WI38 (cell line): ENCODE results near the gene SP9.
A peak's percentile ranks its signal among the peaks of the same experiment; 100 is the strongest.

ENCODE experiments used
- H3K4me3 ChIP-seq: 2 replicates; pipeline ENCODE4 v1.5.1; 2011; ENCODE audit warnings: low read depth, mild to moderate bottlenecking, control low read depth, low read length
- CTCF ChIP-seq: IDR thresholded peaks from 2 replicates; pipeline ENCODE4 v1.5.1; 2012; ENCODE audit warnings: low read depth, mild to moderate bottlenecking, control low read depth, low read length

The SP9 gene

GRCh38 chr2:174334278-174334715, 457 bp upstream of the SP9 start:
- no peak overlapping the region for H3K4me3 ChIP-seq
- TF ChIP-seq CTCF: no peak

DNA sequence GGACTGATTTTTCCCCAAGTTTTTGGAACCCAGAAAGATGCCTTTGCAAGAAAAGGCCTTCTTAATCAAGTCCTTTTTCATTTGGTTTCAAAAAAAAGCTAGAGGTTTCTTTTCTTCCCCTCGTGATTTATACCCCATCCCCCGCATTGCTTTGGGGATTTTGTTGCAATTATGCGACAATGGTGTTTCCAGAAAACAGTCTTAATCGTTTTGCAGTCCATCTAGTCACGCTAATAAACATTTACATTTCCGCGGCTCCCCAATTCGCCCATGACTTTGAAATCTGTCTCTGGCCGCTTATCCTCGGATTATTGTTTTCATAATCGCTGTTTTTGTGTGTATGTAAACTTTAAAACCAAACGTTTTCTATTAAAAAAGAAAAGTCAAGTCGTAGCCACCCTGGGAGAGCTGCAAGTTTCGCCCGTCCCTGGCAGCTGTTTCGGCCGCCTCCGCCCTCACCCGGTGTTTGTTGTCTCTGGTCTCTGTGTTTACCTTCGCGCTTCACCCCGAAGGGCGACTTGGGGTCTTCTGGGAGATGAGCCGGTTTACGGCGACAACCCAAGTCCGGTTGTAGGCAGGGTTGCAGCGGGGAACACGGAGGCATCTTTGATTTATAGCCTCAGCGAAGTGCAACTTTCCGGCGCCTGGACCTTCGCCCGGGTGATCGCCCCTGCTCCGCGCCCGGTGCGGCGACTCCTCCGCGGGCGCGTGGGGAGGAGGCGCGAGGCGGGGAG, 667 bp downstream of the SP9 start:
- no peak for TF ChIP-seq CTCF
- H3K4me3 ChIP-seq: peak overlapping the region; percentile 23; the same call in 1 of the 2 replicates

- no peak for TF ChIP-seq CTCF
- peak overlapping the region; percentile 23; the same call in 1 of the 2 replicates for H3K4me3 ChIP-seq
Observed at GRCh38 chr2:174335988-174336500, 1.3 kb downstream of the SP9 start.

DNA sequence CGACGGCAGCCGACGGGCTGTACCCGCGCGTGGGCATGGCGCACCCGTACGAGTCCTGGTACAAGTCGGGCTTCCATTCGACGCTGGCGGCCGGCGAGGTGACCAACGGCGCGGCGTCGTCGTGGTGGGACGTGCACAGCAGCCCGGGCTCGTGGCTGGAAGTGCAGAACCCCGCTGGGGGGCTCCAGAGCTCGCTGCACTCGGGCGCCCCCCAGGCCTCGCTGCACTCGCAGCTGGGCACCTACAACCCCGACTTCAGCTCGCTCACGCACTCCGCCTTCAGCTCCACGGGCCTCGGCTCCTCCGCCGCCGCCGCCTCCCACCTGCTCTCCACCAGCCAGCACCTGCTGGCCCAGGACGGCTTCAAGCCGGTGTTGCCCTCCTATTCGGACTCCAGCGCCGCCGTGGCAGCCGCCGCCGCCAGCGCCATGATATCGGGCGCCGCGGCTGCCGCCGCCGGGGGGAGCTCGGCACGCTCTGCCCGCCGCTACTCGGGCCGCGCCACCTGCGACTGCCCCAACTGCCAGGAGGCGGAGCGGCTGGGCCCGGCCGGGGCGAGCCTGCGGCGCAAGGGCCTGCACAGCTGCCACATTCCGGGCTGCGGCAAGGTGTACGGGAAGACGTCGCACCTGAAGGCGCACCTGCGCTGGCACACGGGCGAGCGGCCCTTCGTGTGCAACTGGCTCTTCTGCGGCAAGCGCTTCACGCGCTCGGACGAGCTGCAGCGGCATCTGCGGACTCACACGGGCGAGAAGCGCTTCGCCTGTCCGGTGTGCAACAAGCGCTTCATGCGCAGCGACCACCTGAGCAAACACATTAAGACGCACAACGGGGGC, 2.0 kb downstream of the SP9 start:
- no peak for TF ChIP-seq CTCF
- H3K4me3 ChIP-seq: no peak overlapping the region

- no peak overlapping the region for H3K4me3 ChIP-seq
- no peak for TF ChIP-seq CTCF
Observed at GRCh38 chr2:174337337-174338146, 2.8 kb downstream of the SP9 start.

DNA sequence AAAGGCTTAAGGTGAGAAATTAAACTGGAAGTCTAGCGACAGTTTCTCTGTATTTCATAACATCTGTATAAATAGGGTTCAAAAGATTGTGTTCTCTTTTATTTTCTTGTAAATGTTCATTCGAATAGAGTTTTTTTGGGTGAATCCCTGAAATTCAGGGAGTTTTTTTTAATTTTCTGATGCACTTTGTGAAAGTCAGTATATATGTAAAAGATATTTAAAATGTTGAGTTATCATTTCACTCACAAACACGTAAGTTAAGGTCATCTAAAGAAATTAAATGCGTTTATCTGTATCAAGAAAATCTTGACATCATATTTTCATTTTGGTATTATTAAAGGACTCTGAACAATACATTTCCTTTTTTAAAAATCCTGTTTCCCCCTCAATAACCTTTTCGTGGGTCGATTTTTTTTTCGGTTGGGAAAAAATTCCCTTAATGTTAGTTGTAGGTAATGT, 3.4 kb downstream of the SP9 start:
- H3K4me3 ChIP-seq: no peak overlapping the region
- no peak for TF ChIP-seq CTCF
